PC-3 (cell line): Measurements from ENCODE around the gene GDNF. TPM values are rescaled to one million over a fixed set of nuclear protein-coding genes. Genes with fewer than 3 reads are reported as not detected.

ENCODE experiments used
- ATAC-seq: fragments of 200-7000 bp; cut with Tn5 transposase; 2 replicates; pipeline ENCODE4 v1.9.1; 2020; ENCODE audit warnings: mild to moderate bottlenecking, moderate library complexity
- BruUV-seq: library from RNA; stranded (reverse); fragments of 400-500 nt; replicated peaks from 2 replicates; lab custom pipeline; 2021; lab: Mats Ljungman, UMichigan
- CTCF ChIA-PET: fragments of 300-600 bp; sonication (Branson Sonifier 250); formaldehyde crosslinking; loops from one replicate; lab custom pipeline; 2022; ENCODE audit warnings: antibody characterized with exemption; lab: Charles Lee
- POLR2A ChIA-PET: fragments of 300-600 bp; sonication (Branson Sonifier 250); formaldehyde crosslinking; loops from one replicate; lab custom pipeline; 2022; ENCODE audit warnings: antibody characterized with exemption; ENCODE audit not compliant: unreplicated experiment; lab: Charles Lee
- DNase-seq: peaks from one replicate; pipeline ENCODE4 v3.0.0-alpha.2; 2015
- H2AFZ ChIP-seq: fragments of 300-600 bp; sonication (generic); 2 replicates; pipeline ENCODE4 v1.6.0; 2016; ENCODE audit warnings: antibody characterized with exemption, low read length
- H3F3A ChIP-seq: fragments of 300-600 bp; sonication (generic); one replicate; pipeline ENCODE4 v1.6.0; 2017; ENCODE audit warnings: antibody characterized with exemption, low read length, control low read depth, mild to moderate bottlenecking; ENCODE audit not compliant: unreplicated experiment
- H3K27ac ChIP-seq: fragments of 300-600 bp; sonication (generic); 2 replicates; pipeline ENCODE4 v1.5.1; 2016; ENCODE audit warnings: mild to moderate bottlenecking, low read length
- H3K27me3 ChIP-seq: fragments of 300-600 bp; sonication (generic); 2 replicates; pipeline ENCODE4 v1.6.1; 2016; ENCODE audit warnings: low read length, mixed read lengths
- H3K36me3 ChIP-seq: fragments of 300-600 bp; sonication (generic); 2 replicates; pipeline ENCODE4 v1.6.1; 2016; ENCODE audit warnings: low read depth, mixed run types, low read length, mixed read lengths
- H3K4me1 ChIP-seq: fragments of 300-600 bp; sonication (generic); 2 replicates; pipeline ENCODE4 v1.5.1; 2016; ENCODE audit warnings: low read length; ENCODE audit not compliant: insufficient read depth
- H3K4me2 ChIP-seq: fragments of 300-600 bp; sonication (generic); 2 replicates; pipeline ENCODE4 v1.6.0; 2016; ENCODE audit warnings: low read length
- H3K4me3 ChIP-seq: fragments of 300-600 bp; sonication (generic); 2 replicates; pipeline ENCODE4 v1.5.1; 2016; ENCODE audit warnings: mild to moderate bottlenecking, low read length, mixed read lengths
- H3K79me2 ChIP-seq: fragments of 300-600 bp; sonication (generic); 2 replicates; pipeline ENCODE4 v1.6.1; 2017; ENCODE audit warnings: low read length, mixed read lengths
- H3K9ac ChIP-seq: fragments of 300-600 bp; sonication (generic); 2 replicates; pipeline ENCODE4 v1.6.0; 2016; ENCODE audit warnings: mild to moderate bottlenecking, low read length
- H3K9me2 ChIP-seq: fragments of 300-600 bp; sonication (generic); replicated peaks from 2 replicates; pipeline ENCODE4 v1.6.1; 2016; ENCODE audit warnings: mixed run types, low read length, mixed read lengths
- H3K9me3 ChIP-seq: fragments of 300-600 bp; sonication (generic); 2 replicates; pipeline ENCODE4 v1.6.1; 2016; ENCODE audit warnings: low read length, mixed read lengths
- H4K20me1 ChIP-seq: fragments of 300-600 bp; sonication (generic); 2 replicates; pipeline ENCODE4 v1.6.1; 2016; ENCODE audit warnings: low read length, mixed read lengths
- CTCF ChIP-seq: fragments of 300-600 bp; sonication (generic); conservative IDR thresholded peaks from 2 replicates; pipeline ENCODE4 v1.5.1; 2017; ENCODE audit warnings: antibody characterized with exemption, low read depth, mild to moderate bottlenecking, low read length
- EZH2 ChIP-seq: fragments of 300-600 bp; sonication (generic); IDR thresholded peaks from one replicate; pipeline ENCODE4 v1.6.1; 2017; ENCODE audit warnings: antibody characterized with exemption, mild to moderate bottlenecking, low read length; ENCODE audit not compliant: unreplicated experiment
- EZH2phosphoT487 ChIP-seq: fragments of 300-600 bp; sonication (generic); IDR thresholded peaks from 2 replicates; pipeline ENCODE4 v1.6.1; 2018; ENCODE audit warnings: mild to moderate bottlenecking, antibody characterized with exemption, low read length, borderline replicate concordance
- intact Hi-C: fragments of 100-400 bp; cut with micrococcal nuclease; formaldehyde crosslinking; loops from 2 replicates; pipeline ENCODE4 v1.9.0; 2023
- total RNA-seq: library from RNA; depleted of rRNA; stranded (reverse); fragments of >200 nt; gene quantifications from 2 replicates; pipeline ENCODE4 v1.2.3, GENCODE V29; 2014

GDNF gene
- total RNA-seq, 1 experiment from 2014 or later, result not detected

DNA sequence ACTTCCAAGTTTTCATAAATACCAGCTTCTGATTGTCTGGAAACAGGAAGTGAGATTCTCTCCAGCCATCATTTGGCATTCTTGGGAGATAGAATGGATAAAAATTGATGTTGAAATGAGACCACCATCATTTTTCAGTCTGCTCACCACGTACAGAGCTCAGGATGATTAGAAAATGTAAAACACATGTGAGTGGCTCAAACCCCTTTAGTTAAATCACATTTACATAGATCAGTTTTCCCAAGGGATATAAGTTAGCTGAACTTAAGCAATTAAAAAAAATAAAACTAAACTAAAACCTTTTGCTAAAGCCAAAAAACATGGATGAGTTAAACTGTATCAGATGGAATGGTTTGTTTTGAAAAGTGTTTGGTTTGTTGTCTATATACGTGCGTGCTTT, 37.1 kb upstream of the GDNF start:
- no peaks in the 10 kb centered on the region for H3F3A ChIP-seq
- H3K9ac ChIP-seq, result no peak overlapping the region
- intact Hi-C loops, result no loop called here
- ATAC-seq, result no peak
- ChIA-PET POLR2A (no interaction called here), CTCF (no interaction called here)
- H3K4me1 ChIP-seq, result no peaks in the 10 kb centered on the region
- peaks cover 45% of the 10 kb centered on the region for H3K27me3 ChIP-seq
- H2AFZ ChIP-seq, result no peak overlapping the region
- H3K9me2 ChIP-seq, result no peaks in the 10 kb centered on the region
- H3K4me3 ChIP-seq, result no peak overlapping the region
- no peaks in the 10 kb centered on the region for H4K20me1 ChIP-seq
- no peak overlapping the region for H3K27ac ChIP-seq
- DNase-seq, result no peak
- no peaks in the 10 kb centered on the region for H3K36me3 ChIP-seq
- no peaks in the 10 kb centered on the region for H3K9me3 ChIP-seq
- no TSS peak for BruUV-seq
- no peaks in the 10 kb centered on the region for H3K79me2 ChIP-seq
- H3K4me2 ChIP-seq, result no peak overlapping the region
- TF ChIP-seq CTCF (no peak), EZH2phosphoT487 (no peak), EZH2 (no peak)

DNA sequence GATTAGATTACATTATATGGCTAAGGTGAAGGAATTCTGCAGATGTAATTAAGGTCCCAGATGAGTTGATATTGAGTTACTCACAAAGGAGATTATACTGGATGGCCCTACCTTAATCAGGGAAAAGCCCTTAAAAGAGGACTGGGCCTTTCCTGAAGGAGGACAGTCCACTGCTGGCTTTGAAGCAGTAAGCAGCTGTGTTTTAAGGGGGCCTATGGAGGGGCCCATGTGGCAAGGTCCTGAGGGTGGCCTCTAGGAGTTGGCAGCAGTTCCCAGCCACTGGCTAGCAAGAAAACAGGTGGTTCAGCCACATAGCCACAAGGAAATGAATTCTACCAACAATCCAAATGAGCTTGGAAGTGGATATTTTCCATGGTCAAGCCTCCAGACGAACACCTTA, 36.4 kb upstream of the GDNF start:
- intact Hi-C loops, result no loop called here
- CTCF ChIA-PET, result no interaction called here
- Histone ChIP-seq H3K4me3 (no peak overlapping the region), H4K20me1 (no peaks in the 10 kb centered on the region), H3K4me2 (no peak overlapping the region), H3K36me3 (no peaks in the 10 kb centered on the region), H3F3A (no peaks in the 10 kb centered on the region), H2AFZ (no peak overlapping the region), H3K4me1 (no peaks in the 10 kb centered on the region), H3K9me2 (no peaks in the 10 kb centered on the region), H3K9ac (no peak overlapping the region), H3K9me3 (no peaks in the 10 kb centered on the region), H3K27ac (no peak overlapping the region), H3K27me3 (peaks cover 44% of the 10 kb centered on the region), H3K79me2 (no peaks in the 10 kb centered on the region)
- no TSS peak for BruUV-seq
- DNase-seq (no peak), ATAC-seq (no peak)
- POLR2A ChIA-PET, result no interaction called here
- TF ChIP-seq CTCF, result no peak
- TF ChIP-seq EZH2, result no peak
- TF ChIP-seq EZH2phosphoT487, result no peak

DNA sequence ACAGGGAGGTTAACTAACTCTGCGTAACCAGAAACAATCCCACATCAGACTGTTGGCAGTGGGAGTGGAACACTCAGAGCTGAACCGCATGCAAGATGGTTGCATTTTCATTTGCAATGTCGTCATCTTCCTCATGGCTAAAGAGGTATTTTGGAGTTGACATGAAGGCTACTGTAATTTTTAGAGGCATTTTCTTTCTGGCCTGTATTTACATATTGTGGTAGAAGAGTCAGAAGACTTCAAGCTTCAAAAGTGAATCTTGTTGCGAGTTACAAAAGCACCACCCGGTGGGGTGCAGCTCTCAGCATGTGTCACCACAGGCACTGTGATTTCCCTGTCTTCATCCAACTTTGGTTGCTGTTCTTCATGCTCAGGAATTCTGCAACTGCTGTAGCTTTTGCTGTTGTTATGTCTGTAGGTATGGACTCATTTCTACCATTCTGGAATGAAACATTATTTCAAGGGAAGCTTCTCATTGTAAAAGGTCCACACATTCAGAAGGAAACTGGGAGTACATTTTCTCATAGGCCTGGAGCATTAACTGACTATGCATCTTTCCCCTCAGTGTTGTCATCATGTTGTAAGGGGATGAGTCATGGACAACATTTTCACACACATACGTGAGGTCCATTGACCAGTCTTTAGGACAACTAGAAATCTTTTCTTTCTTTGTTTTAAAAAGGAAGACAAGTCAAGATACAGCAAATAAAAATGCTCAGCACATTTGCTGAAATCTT, 35.4 kb upstream of the GDNF start:
- H3K4me3 ChIP-seq, result no peak overlapping the region
- peak; percentile 16 for DNase-seq
- no peaks in the 10 kb centered on the region for H3K9me2 ChIP-seq
- ChIA-PET CTCF (no interaction called here), POLR2A (no interaction called here)
- H3K4me1 ChIP-seq, result no peaks in the 10 kb centered on the region
- no peaks in the 10 kb centered on the region for H4K20me1 ChIP-seq
- no peak overlapping the region for H3K27ac ChIP-seq
- no peak overlapping the region for H2AFZ ChIP-seq
- H3K9ac ChIP-seq, result no peak overlapping the region
- H3K9me3 ChIP-seq, result no peaks in the 10 kb centered on the region
- TF ChIP-seq EZH2, result no peak
- no peak overlapping the region for H3K4me2 ChIP-seq
- intact Hi-C loops, result no loop called here
- no TSS peak for BruUV-seq
- ATAC-seq, result no peak
- H3K79me2 ChIP-seq, result no peaks in the 10 kb centered on the region
- peaks cover 39% of the 10 kb centered on the region for H3K27me3 ChIP-seq
- H3F3A ChIP-seq, result no peaks in the 10 kb centered on the region
- H3K36me3 ChIP-seq, result no peaks in the 10 kb centered on the region
